Measurements from ENCODE around the gene RPL36A.

RPL36A gene

DNA sequence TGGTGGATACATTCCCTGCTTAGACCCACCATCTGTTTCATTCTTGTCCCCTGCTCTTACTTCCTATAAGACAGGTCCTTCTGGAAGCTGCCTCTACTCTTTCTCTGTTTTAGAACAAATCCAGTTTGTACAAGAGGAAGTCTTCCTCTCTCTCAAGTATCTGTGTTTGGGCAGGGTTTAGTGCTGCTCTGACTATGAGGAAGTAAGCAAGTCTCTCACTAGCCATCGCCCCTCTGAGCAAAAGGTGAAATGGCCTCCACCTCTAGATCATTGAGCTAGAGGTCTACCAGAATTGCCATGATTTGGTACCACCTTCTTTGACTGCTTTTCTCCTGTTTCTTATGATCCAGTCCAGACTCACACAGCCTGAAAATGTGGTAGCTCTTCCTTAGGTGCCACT lies 13.3 kb upstream of the RPL36A start:
- H3K4me3 Mint-ChIP-seq = peak overlapping the region in 1 of 2 donors; percentile 58
- H3K4me1 Mint-ChIP-seq = peaks cover 13 to 29% of the 10 kb centered on the region in 2 donors
- H3K9me3 Mint-ChIP-seq = no peaks in the 10 kb centered on the region
- H3K27me3 Mint-ChIP-seq = no peaks in the 10 kb centered on the region
- peak overlapping the region; percentile 26 for H3K27ac Mint-ChIP-seq
- ATAC-seq (replicated peaks) (peak; percentile 79 to 90), DNase-seq (no peak)
- H3K36me3 Mint-ChIP-seq = peaks cover 29 to 30% of the 10 kb centered on the region in 2 donors

GRCh38 chrX:101383679-101384205 lies 7.1 kb upstream of the RPL36A start:
- ATAC-seq (replicated peaks) = peak; percentile 58 to 65
- peak; percentile 42 for DNase-seq
- H3K27me3 Mint-ChIP-seq = no peaks in the 10 kb centered on the region
- peaks cover 15 to 28% of the 10 kb centered on the region in 2 donors for H3K4me1 Mint-ChIP-seq
- peaks cover 11 to 16% of the 10 kb centered on the region in 2 donors for H3K36me3 Mint-ChIP-seq
- H3K27ac Mint-ChIP-seq = peak overlapping the region; percentile 95
- no peaks in the 10 kb centered on the region for H3K9me3 Mint-ChIP-seq
- H3K4me3 Mint-ChIP-seq = peak overlapping the region; percentile 87 to 92

DNA sequence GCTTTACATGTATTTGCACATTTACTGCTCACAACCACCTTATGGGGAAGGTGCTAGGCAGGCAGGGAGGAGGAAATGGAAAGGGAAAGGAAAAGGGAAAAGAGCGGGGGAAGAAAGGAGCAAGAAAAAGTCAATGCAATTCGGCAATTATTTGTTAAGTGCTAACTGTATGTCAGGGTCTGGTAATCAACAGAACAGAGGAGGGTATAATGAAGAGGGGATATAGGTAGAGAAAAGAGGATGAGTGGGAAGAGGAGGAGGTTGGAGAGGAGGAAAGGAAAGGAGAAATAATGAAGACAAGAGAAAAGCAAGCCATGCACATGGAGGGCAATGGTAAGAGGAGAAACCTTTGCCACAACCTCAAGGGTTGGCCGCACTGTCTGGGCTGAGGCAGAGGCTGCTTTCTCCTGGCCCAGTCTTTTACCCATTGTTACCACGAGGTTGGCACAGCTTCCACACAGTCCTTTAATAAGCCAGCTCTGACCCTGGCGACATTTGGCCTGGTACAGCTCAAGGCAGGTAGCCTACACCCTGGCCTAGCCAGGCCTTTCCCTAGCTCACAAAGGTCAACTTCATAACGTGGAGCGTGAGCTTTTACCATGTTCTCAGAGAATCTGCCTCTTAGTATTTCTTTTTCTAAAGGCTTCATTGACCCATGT lies 5.7 kb upstream of the RPL36A start:
- DNase-seq (no peak), ATAC-seq (replicated peaks) (peak; percentile 27 to 31)
- Mint-ChIP-seq H3K27me3 (no peaks in the 10 kb centered on the region), H3K27ac (peak overlapping the region; percentile 95), H3K4me3 (peak overlapping the region; percentile 87 to 92), H3K9me3 (no peaks in the 10 kb centered on the region), H3K4me1 (peaks cover 11 to 21% of the 10 kb centered on the region in 2 donors), H3K36me3 (peaks cover 4 to 11% of the 10 kb centered on the region in 2 donors)

- Mint-ChIP-seq H3K4me3 (peak within 1 kb of the TSS; percentile 87 to 92), H3K4me1 (peaks cover 11 to 21% of the 10 kb centered on the region in 2 donors), H3K27me3 (no peaks in the 10 kb centered on the region)
Observed at GRCh38 chrX:101385795-101386541, 4.8 kb upstream of the RPL36A start, which contains the start of gene BTK. BTK (minus strand) TSS chrX:101386191; CDS start chrX:101375284, 10,907 bp downstream.

DNA sequence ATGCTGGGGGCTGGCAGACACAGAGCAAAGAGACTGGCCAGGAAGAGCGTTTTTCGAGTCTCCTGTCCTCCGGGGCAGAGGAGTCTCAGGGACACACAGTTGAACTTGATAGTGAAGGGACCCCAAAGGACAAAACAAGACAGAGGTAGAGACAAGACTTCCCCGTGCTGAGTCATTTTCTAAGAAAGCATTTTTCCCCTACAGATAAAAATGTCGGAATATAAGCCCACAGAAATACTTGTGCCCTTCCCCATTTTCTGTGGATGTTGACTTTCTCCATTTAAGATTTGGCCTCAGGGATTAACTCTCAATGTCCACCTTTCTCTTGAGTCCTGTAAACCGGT lies 4.3 kb upstream of the RPL36A start:
- DNase-seq (no peak), ATAC-seq (replicated peaks) (no peak)
- no peaks in the 10 kb centered on the region for H3K27me3 Mint-ChIP-seq
- H3K4me3 Mint-ChIP-seq = peak overlapping the region; percentile 87 to 92
- H3K9me3 Mint-ChIP-seq = no peaks in the 10 kb centered on the region
- H3K27ac Mint-ChIP-seq = peak overlapping the region; percentile 95
- peaks cover 11 to 21% of the 10 kb centered on the region in 2 donors for H3K4me1 Mint-ChIP-seq
- peaks cover 11 to 18% of the 10 kb centered on the region in 2 donors for H3K36me3 Mint-ChIP-seq

More at GRCh38 chrX:101385795-101386541, 4.8 kb upstream of the RPL36A start, which contains the start of gene BTK:
- H3K36me3 Mint-ChIP-seq = peaks cover 6 to 13% of the 10 kb centered on the region in 2 donors
- ATAC-seq (replicated peaks) (peak; percentile 75 to 77), DNase-seq (peak; percentile 67)
- H3K9me3 Mint-ChIP-seq = no peaks in the 10 kb centered on the region
- peak within 1 kb of the TSS; percentile 95 for H3K27ac Mint-ChIP-seq

DNA sequence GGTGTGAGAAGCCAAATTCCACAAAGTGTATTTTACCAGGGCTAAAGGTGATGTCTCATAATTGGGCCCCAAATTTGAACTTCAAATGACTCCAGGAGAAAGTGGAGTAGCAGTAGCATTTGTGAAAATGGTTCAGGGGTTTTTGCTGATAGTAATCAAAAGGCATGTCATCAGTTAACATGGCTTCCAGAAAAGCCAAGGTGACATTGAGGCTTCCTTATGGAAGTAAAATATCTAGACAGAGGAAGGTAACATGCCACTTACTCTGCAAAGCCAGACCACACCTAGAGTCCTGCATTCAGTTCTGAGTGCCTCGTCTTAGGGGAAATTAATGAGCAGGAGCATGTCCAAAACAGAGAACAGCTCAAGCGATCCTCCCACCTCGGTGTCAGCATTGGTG lies 2.2 kb upstream of the RPL36A start:
- peaks cover 9 to 22% of the 10 kb centered on the region in 2 donors for H3K4me1 Mint-ChIP-seq

DNA sequence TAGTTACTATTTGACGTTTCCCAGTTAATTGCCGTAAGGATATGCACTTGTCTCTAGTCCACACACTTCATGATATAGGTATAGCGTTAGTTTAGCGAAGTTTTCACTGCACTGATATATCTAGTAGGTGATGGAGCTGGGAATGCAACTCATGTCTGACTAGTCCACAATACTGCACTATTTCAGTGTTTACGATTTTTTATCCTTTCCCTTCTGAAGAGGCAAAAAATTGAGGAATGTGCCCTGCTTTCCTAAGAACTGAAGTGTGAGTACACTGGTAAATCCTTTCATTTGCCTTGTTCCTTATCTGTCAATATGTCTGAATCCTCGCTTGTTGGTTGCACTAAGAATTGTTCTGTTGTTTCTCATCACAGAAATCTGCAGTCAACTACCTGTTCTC lies 1.0 kb downstream of the RPL36A start:
- Mint-ChIP-seq H3K27ac (peak overlapping the region; percentile 99), H3K4me1 (peaks cover 6 to 19% of the 10 kb centered on the region in 2 donors), H3K36me3 (peaks cover 23 to 29% of the 10 kb centered on the region in 2 donors), H3K9me3 (no peaks in the 10 kb centered on the region), H3K27me3 (no peaks in the 10 kb centered on the region), H3K4me3 (peak overlapping the region; percentile 94 to 98)
- ATAC-seq (replicated peaks) = no peak
- no peak for DNase-seq

More for the DNA sequence above, 2.2 kb upstream of the RPL36A start:
- DNase-seq (no peak), ATAC-seq (replicated peaks) (no peak)
- H3K36me3 Mint-ChIP-seq = peaks cover 21 to 24% of the 10 kb centered on the region in 2 donors
- no peak overlapping the region for H3K27ac Mint-ChIP-seq
- no peaks in the 10 kb centered on the region for H3K9me3 Mint-ChIP-seq
- H3K27me3 Mint-ChIP-seq = no peaks in the 10 kb centered on the region
- no peak overlapping the region for H3K4me3 Mint-ChIP-seq

DNA sequence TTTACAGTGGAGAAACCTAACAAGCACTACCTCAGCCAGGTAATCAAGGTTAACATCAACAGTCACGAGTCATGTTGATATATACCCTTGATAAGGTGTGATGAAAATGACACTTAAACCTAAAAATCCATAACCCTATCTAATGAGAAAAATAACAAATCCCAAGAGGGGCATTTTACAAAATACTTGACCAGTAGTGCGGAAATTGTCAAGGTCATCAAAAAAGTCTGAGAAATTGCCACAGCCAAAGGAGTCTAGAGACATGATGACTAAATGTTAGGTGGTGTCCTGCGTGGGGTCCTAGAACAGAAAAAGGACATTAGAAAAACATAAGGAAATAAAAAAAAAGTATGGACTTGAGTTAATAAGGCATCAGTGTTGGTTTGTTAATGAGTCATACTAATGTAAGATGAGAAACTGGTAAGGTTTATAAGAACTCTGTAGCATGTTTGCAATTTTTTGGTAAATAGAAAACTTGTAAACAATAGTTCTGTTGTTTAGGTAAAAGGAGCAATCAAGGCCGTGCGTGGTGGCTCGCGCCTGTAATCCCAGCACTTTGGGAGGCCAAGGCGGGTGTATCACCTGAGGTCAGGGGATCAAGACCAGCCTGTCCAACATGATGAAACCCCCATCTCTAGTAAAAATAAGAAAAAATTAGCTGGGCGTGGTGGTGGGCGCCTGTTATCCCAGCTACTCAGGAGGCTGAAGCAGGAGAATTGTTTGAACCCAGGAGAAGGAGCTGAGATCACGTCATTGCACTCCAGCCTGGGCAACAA lies 2.9 kb downstream of the RPL36A start:
- Mint-ChIP-seq H3K4me1 (peaks cover 6 to 19% of the 10 kb centered on the region in 2 donors), H3K27ac (peak overlapping the region; percentile 83)

GRCh38 chrX:101394372-101394771 lies 3.6 kb downstream of the RPL36A start:
- DNase-seq (no peak), ATAC-seq (replicated peaks) (no peak)
- Mint-ChIP-seq H3K27me3 (no peaks in the 10 kb centered on the region), H3K4me3 (no peak overlapping the region), H3K4me1 (peaks cover 6 to 19% of the 10 kb centered on the region in 2 donors), H3K9me3 (no peaks in the 10 kb centered on the region), H3K27ac (no peak overlapping the region), H3K36me3 (peaks cover 25 to 32% of the 10 kb centered on the region in 2 donors)

More for the DNA sequence above, 2.9 kb downstream of the RPL36A start:
- H3K9me3 Mint-ChIP-seq = no peaks in the 10 kb centered on the region
- no peaks in the 10 kb centered on the region for H3K27me3 Mint-ChIP-seq
- ATAC-seq (replicated peaks) = no peak
- peak overlapping the region; percentile 50 to 57 for H3K4me3 Mint-ChIP-seq
- peaks cover 23 to 29% of the 10 kb centered on the region in 2 donors for H3K36me3 Mint-ChIP-seq
- DNase-seq = no peak

GRCh38 chrX:101395789-101396188 lies 5.0 kb downstream of the RPL36A start:
- H3K4me3 Mint-ChIP-seq = no peak overlapping the region
- DNase-seq (no peak), ATAC-seq (replicated peaks) (no peak)
- H3K9me3 Mint-ChIP-seq = no peaks in the 10 kb centered on the region
- peaks cover 6 to 19% of the 10 kb centered on the region in 2 donors for H3K4me1 Mint-ChIP-seq
- H3K36me3 Mint-ChIP-seq = peaks cover 36 to 41% of the 10 kb centered on the region in 2 donors
- H3K27me3 Mint-ChIP-seq = no peaks in the 10 kb centered on the region
- H3K27ac Mint-ChIP-seq = no peak overlapping the region

DNA sequence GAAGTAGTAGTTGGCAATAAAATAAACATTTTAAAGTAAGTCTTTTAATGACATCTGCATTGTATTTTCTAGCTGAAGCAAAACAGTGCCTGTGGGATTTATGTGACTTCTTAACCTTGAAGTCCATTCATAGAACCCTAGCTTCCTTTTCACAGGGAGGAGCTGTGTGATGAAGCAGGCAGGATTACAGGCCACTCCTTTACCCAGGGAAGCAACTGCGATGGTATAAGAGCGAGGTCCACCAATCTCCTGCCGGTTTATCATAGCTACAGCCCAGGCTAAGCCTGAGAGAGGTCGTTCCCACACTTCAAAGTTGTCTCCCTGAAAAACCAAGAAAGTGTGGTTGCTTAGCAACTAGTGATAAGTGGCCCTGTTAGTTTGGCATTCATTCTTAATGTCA lies 7.0 kb downstream of the RPL36A start:
- Mint-ChIP-seq H3K27ac (no peak overlapping the region), H3K27me3 (no peaks in the 10 kb centered on the region), H3K9me3 (no peaks in the 10 kb centered on the region), H3K4me1 (peaks cover 3 to 16% of the 10 kb centered on the region in 2 donors), H3K4me3 (no peak overlapping the region), H3K36me3 (peaks cover 25 to 34% of the 10 kb centered on the region in 2 donors)
- DNase-seq = no peak
- no peak for ATAC-seq (replicated peaks)

GRCh38 chrX:101398694-101399093 lies 7.9 kb downstream of the RPL36A start:
- Mint-ChIP-seq H3K4me3 (no peak overlapping the region), H3K9me3 (no peaks in the 10 kb centered on the region), H3K4me1 (peaks cover 1 to 7% of the 10 kb centered on the region in 2 donors), H3K36me3 (peaks cover 20 to 26% of the 10 kb centered on the region in 2 donors), H3K27ac (no peak overlapping the region), H3K27me3 (no peaks in the 10 kb centered on the region)
- DNase-seq (no peak), ATAC-seq (replicated peaks) (no peak)

DNA sequence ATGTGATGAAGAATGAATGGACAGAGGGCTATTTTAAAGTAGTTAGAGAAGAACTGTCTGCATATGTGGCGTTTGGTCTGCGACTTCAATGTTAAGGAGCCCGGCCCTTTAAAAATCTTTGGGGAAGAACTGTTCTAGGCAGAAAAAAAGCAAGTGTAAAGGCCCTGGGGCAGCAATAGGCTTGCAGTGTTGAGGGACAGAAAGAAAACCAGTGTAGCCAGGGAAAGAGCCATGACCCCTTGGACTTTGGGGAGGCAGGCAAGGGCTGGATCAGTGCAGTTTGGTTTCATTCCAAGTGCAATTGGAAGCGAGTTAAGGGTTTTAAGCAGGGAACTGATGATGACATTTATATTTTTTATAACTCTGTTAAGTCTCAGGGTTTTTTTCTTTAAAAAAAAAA lies 9.0 kb downstream of the RPL36A start:
- no peaks in the 10 kb centered on the region for H3K9me3 Mint-ChIP-seq
- ATAC-seq (replicated peaks) (no peak), DNase-seq (no peak)
- H3K4me3 Mint-ChIP-seq = no peak overlapping the region
- H3K27ac Mint-ChIP-seq = no peak overlapping the region
- no peaks in the 10 kb centered on the region for H3K27me3 Mint-ChIP-seq
- H3K4me1 Mint-ChIP-seq = peaks cover 0 to 2% of the 10 kb centered on the region in 2 donors
- H3K36me3 Mint-ChIP-seq = peaks cover 18 to 27% of the 10 kb centered on the region in 2 donors
